Smooth muscle cell (in vitro differentiated cells): Measurements from ENCODE around the gene SETBP1. TPM values are rescaled to one million over a fixed set of nuclear protein-coding genes. Genes with fewer than 3 reads are reported as not detected.

Experiments
- DNase-seq: peaks from one replicate; lab custom pipeline; 2025; ENCODE audit not compliant: unreplicated experiment; lab: John Stamatoyannopoulos, UW
- H2AFZ ChIP-seq: fragments of 200-600 bp; sonication (generic); 2 replicates; pipeline ENCODE4 v1.6.0; 2016; ENCODE audit warnings: antibody characterized with exemption, low read depth, mild to moderate bottlenecking
- H3F3A ChIP-seq: fragments of 200-600 bp; sonication (generic); 2 replicates; pipeline ENCODE4 v1.6.0; 2017; ENCODE audit warnings: antibody characterized with exemption, low read depth
- H3K27ac ChIP-seq: fragments of 200-600 bp; sonication (generic); 2 replicates; pipeline ENCODE4 v1.5.1; 2016; ENCODE audit warnings: low read depth, mild to moderate bottlenecking
- H3K27me3 ChIP-seq: fragments of 200-600 bp; sonication (generic); 2 replicates; pipeline ENCODE4 v1.6.1; 2016; ENCODE audit warnings: low read depth, mild to moderate bottlenecking
- H3K36me3 ChIP-seq: fragments of 200-600 bp; sonication (generic); 2 replicates; pipeline ENCODE4 v1.5.1; 2016; ENCODE audit warnings: low read depth
- H3K4me1 ChIP-seq: fragments of 200-600 bp; sonication (generic); 2 replicates; pipeline ENCODE4 v1.5.1; 2016; ENCODE audit warnings: low read depth
- H3K4me2 ChIP-seq: fragments of 200-600 bp; sonication (generic); 2 replicates; pipeline ENCODE4 v1.6.0; 2016; ENCODE audit warnings: mild to moderate bottlenecking
- H3K4me3 ChIP-seq: fragments of 200-600 bp; sonication (generic); 2 replicates; pipeline ENCODE4 v1.5.1; 2016; ENCODE audit warnings: mild to moderate bottlenecking
- H3K79me2 ChIP-seq: fragments of 200-600 bp; sonication (generic); 2 replicates; pipeline ENCODE4 v1.6.0; 2016; ENCODE audit warnings: low read depth, mild to moderate bottlenecking
- H3K9ac ChIP-seq: fragments of 200-600 bp; sonication (generic); 2 replicates; pipeline ENCODE4 v1.6.0; 2016; ENCODE audit warnings: low read depth
- H3K9me3 ChIP-seq: fragments of 200-600 bp; sonication (generic); replicated peaks from 2 replicates; pipeline ENCODE4 v1.5.1; 2016; ENCODE audit warnings: low read depth
- H4K20me1 ChIP-seq: fragments of 200-600 bp; sonication (generic); 2 replicates; pipeline ENCODE4 v1.6.0; 2016; ENCODE audit warnings: low read depth
- CTCF ChIP-seq: fragments of 200-600 bp; sonication (generic); IDR thresholded peaks from 2 replicates; pipeline ENCODE4 v1.5.1; 2017; ENCODE audit warnings: borderline replicate concordance, mild to moderate bottlenecking, antibody characterized with exemption; ENCODE audit not compliant: insufficient read depth, poor library complexity, severe bottlenecking
- WGBS: methylation state at CpG from one replicate; pipeline ENCODE4 v1.1.7; 2016; ENCODE audit warnings: low lambda C conversion rate; 5-methylcytosine and 5-hydroxymethylcytosine counted together
- polyA plus RNA-seq: library from polyadenylated mRNA; unstranded; fragments of >200 nt; fragmentation: Nextera tagmentation; extraction: Ambion mirVana; gene quantifications from 2 replicates; pipeline ENCODE4 v1.2.1, GENCODE V29; 2016
- total RNA-seq: library from RNA; depleted of rRNA; stranded (reverse); fragments of >200 nt; gene quantifications from 2 replicates; pipeline ENCODE4 v1.2.3, GENCODE V29; 2014

The SETBP1 gene
- total and polyA plus RNA-seq, 2 experiments from 2014 or later = 6.1 to 17.7 TPM

GRCh38 chr18:44958040-44958439 is 277.4 kb downstream of the SETBP1 start:
- Histone ChIP-seq H3K4me3 (no peak overlapping the region), H3K9me3 (no peaks in the 10 kb centered on the region), H3K27me3 (no peaks in the 10 kb centered on the region), H3K4me2 (no peak overlapping the region), H3K9ac (no peak overlapping the region), H3K27ac (no peak overlapping the region), H4K20me1 (peaks cover 58% of the 10 kb centered on the region), H3K4me1 (no peaks in the 10 kb centered on the region), H3K36me3 (no peaks in the 10 kb centered on the region), H3K79me2 (no peaks in the 10 kb centered on the region), H2AFZ (no peak overlapping the region), H3F3A (no peaks in the 10 kb centered on the region)
- TF ChIP-seq CTCF = no peak
- DNase-seq = no peak
- 100% methylated on average over 1 of the region's 1 CpG for WGBS

GRCh38 chr18:44958455-44958854 is 277.8 kb downstream of the SETBP1 start:
- TF ChIP-seq CTCF = no peak
- H3K36me3 ChIP-seq = no peaks in the 10 kb centered on the region
- H3K79me2 ChIP-seq = no peaks in the 10 kb centered on the region
- H3K9ac ChIP-seq = no peak overlapping the region
- H3K27ac ChIP-seq = no peak overlapping the region
- H3F3A ChIP-seq = no peaks in the 10 kb centered on the region
- no peak overlapping the region for H3K4me2 ChIP-seq
- no peaks in the 10 kb centered on the region for H3K9me3 ChIP-seq
- H3K4me3 ChIP-seq = no peak overlapping the region
- H2AFZ ChIP-seq = no peak overlapping the region
- peaks cover 58% of the 10 kb centered on the region for H4K20me1 ChIP-seq
- no peaks in the 10 kb centered on the region for H3K27me3 ChIP-seq
- H3K4me1 ChIP-seq = no peaks in the 10 kb centered on the region
- no peak for DNase-seq

- H3K36me3 ChIP-seq = no peaks in the 10 kb centered on the region
- no peaks in the 10 kb centered on the region for H3K4me1 ChIP-seq
- no peak overlapping the region for H3K4me3 ChIP-seq
- peaks cover 52% of the 10 kb centered on the region for H4K20me1 ChIP-seq
- DNase-seq = no peak
- WGBS = 95% methylated on average over 2 of the region's 2 CpGs
- H2AFZ ChIP-seq = no peak overlapping the region
- peak overlapping the region; percentile 24 for H3K4me2 ChIP-seq
- no peak overlapping the region for H3K27ac ChIP-seq
- H3K9me3 ChIP-seq = no peaks in the 10 kb centered on the region
- no peak for TF ChIP-seq CTCF
- H3K27me3 ChIP-seq = no peaks in the 10 kb centered on the region
- no peaks in the 10 kb centered on the region for H3F3A ChIP-seq
- H3K79me2 ChIP-seq = no peaks in the 10 kb centered on the region
- H3K9ac ChIP-seq = no peak overlapping the region
Measured at GRCh38 chr18:44959013-44959412, 278.3 kb downstream of the SETBP1 start.

- DNase-seq = no peak
- WGBS = 98% methylated on average over 2 of the region's 2 CpGs
- Histone ChIP-seq H3K4me1 (no peaks in the 10 kb centered on the region), H3K9me3 (no peaks in the 10 kb centered on the region), H4K20me1 (peaks cover 38% of the 10 kb centered on the region), H3K27ac (no peak overlapping the region), H3K79me2 (no peaks in the 10 kb centered on the region), H3K4me3 (no peak overlapping the region), H3K36me3 (no peaks in the 10 kb centered on the region), H3F3A (no peaks in the 10 kb centered on the region), H3K27me3 (no peaks in the 10 kb centered on the region), H3K9ac (no peak overlapping the region), H2AFZ (no peak overlapping the region), H3K4me2 (no peak overlapping the region)
- TF ChIP-seq CTCF = no peak
Measured at GRCh38 chr18:44960580-44960979, 279.9 kb downstream of the SETBP1 start.
